ENCODE results near the gene GALP. TPM values are rescaled to one million over a fixed set of nuclear protein-coding genes. Genes with fewer than 3 reads are reported as not detected.
A peak's percentile ranks its signal among the peaks of the same experiment; 100 is the strongest.

The GALP gene
- total RNA-seq, 3 donors from 2014 or later (not counting 1 experiment from before 2014, with no cell fraction given), result not detected

DNA sequence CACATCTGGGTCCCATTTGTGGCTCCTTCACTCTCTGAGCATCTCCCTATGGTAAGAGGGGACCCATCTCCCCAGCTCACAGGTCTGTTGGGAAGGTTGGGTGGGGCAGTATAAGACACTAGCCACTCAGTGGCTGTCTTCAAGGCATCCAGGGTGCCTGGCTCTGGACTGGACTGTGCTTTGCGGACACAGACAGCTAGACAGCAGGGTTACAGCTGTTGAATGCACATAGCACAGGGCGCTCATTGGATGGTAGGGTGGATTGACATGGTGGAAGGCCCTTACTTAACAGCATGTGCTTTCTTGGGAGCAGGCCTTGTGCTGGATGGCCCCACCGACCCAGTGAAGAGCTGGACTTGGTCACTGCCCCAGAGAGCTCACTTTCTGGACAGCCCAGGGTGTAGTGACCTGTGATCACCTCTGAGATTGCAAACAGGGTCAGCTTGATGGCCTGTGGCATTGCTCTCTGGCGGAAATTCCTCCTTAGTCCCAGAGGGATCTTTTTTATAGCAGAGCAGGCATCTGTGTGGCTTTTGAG lies 32.8 kb upstream of the GALP start:
- WGBS (ENCODE audit: insufficient coverage), result 94% methylated on average over 4 of the region's 4 CpGs
- intact Hi-C loops (cut with micrococcal nuclease), result no loop called here
- Mint-ChIP-seq H3K4me1 (peaks cover 27 to 40% of the 10 kb centered on the region in 2 donors), H3K27ac (peak overlapping the region; percentile 9 to 35), H3K4me3 (no peak overlapping the region), H3K27me3 (ENCODE audit: low read depth in 2 of 2) (no peaks in the 10 kb centered on the region), H3K9me3 (no peaks in the 10 kb centered on the region), H3K36me3 (no peaks in the 10 kb centered on the region)
- H3K4me3 ChIP-seq (ENCODE audit: low read length), result no peak overlapping the region
- TF ChIP-seq, protein P1, sequence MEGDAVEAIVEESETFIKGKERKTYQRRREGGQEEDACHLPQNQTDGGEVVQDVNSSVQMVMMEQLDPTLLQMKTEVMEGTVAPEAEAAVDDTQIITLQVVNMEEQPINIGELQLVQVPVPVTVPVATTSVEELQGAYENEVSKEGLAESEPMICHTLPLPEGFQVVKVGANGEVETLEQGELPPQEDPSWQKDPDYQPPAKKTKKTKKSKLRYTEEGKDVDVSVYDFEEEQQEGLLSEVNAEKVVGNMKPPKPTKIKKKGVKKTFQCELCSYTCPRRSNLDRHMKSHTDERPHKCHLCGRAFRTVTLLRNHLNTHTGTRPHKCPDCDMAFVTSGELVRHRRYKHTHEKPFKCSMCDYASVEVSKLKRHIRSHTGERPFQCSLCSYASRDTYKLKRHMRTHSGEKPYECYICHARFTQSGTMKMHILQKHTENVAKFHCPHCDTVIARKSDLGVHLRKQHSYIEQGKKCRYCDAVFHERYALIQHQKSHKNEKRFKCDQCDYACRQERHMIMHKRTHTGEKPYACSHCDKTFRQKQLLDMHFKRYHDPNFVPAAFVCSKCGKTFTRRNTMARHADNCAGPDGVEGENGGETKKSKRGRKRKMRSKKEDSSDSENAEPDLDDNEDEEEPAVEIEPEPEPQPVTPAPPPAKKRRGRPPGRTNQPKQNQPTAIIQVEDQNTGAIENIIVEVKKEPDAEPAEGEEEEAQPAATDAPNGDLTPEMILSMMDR (IDR thresholded peaks at IDR 0.05), result no peak
- peaks cover 2% of the 10 kb centered on the region for H3K36me3 ChIP-seq (ENCODE audit: control insufficient read depth, insufficient read depth, low read length)
- DNase-seq (no peak), ATAC-seq (no peak)
- H3K4me1 ChIP-seq (ENCODE audit: control insufficient read depth, insufficient read depth, low read length), result peaks cover 15% of the 10 kb centered on the region
- no peaks in the 10 kb centered on the region for H3K27me3 ChIP-seq (ENCODE audit: control insufficient read depth, insufficient read depth, low read length)
- no peak overlapping the region for H3K27ac ChIP-seq (ENCODE audit: low read length)
- H3K9me3 ChIP-seq (ENCODE audit: control insufficient read depth, insufficient read depth, low read length), result no peaks in the 10 kb centered on the region

DNA sequence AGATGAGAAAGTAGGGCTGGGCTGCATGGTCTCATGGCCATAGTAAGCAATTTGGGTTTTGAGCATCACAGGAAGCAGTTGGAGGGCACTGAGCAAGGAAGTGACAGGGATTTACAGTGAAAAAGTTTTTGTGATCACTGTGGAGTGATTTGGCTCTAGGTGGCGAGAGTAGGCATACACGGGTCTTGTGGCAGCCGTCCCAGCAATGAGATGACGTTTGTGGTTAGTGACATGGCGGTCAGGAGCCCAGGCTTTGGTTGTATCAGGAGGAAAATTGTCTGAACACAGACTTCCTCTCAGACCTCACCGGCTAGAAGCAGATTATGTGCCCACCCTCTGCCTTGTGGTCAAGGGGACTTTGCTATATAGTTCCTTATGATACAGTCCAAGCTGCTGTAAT lies 31.4 kb upstream of the GALP start:
- H3K27ac ChIP-seq (ENCODE audit: low read length), result no peak overlapping the region
- no peaks in the 10 kb centered on the region for H3K9me3 ChIP-seq (ENCODE audit: control insufficient read depth, insufficient read depth, low read length)
- no peak overlapping the region for H3K4me3 ChIP-seq (ENCODE audit: low read length)
- no peaks in the 10 kb centered on the region for H3K27me3 Mint-ChIP-seq (ENCODE audit: low read depth in 2 of 2)
- peak overlapping the region in 1 of 2 donors; percentile 70 for H3K27ac Mint-ChIP-seq
- peaks cover 2% of the 10 kb centered on the region for H3K36me3 ChIP-seq (ENCODE audit: control insufficient read depth, insufficient read depth, low read length)
- TF ChIP-seq, protein P1 (IDR thresholded peaks at IDR 0.05), result no peak
- H3K4me3 Mint-ChIP-seq, result no peak overlapping the region
- no peaks in the 10 kb centered on the region for H3K27me3 ChIP-seq (ENCODE audit: control insufficient read depth, insufficient read depth, low read length)
- no peaks in the 10 kb centered on the region for H3K36me3 Mint-ChIP-seq
- intact Hi-C loops (cut with micrococcal nuclease), result no loop called here
- peaks cover 15% of the 10 kb centered on the region for H3K4me1 ChIP-seq (ENCODE audit: control insufficient read depth, insufficient read depth, low read length)
- peaks cover 27 to 45% of the 10 kb centered on the region in 2 donors for H3K4me1 Mint-ChIP-seq
- H3K9me3 Mint-ChIP-seq, result no peaks in the 10 kb centered on the region
- DNase-seq, result no peak
- 25% methylated on average over 6 of the region's 6 CpGs for WGBS (ENCODE audit: insufficient coverage)
- ATAC-seq, result no peak

DNA sequence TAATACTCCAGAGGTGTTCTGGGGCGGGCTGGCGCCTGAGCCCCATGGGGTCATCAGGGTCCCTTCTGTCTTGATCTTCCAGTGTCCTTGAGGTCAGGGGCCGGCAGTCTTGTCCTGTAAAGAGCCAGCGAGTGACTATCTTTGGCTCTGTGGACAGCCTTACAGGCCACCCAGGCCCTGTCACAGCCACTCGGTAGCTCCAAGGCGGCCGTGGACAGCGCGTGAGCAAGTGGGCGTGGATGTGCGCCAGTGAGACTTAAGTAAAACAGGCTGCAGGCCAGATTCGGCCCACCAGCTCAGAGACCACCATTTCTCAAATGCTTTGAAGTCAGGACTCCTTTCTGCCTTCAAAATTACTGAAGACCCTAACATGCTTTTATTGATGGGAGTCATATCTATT lies 31.0 kb upstream of the GALP start:
- Mint-ChIP-seq H3K4me1 (peaks cover 24 to 42% of the 10 kb centered on the region in 2 donors), H3K4me3 (no peak overlapping the region), H3K27ac (no peak overlapping the region), H3K36me3 (no peaks in the 10 kb centered on the region), H3K9me3 (no peaks in the 10 kb centered on the region), H3K27me3 (ENCODE audit: low read depth in 2 of 2) (no peaks in the 10 kb centered on the region)
- 87% methylated on average over 12 of the region's 12 CpGs for WGBS (ENCODE audit: insufficient coverage)
- no peaks in the 10 kb centered on the region for H3K9me3 ChIP-seq (ENCODE audit: control insufficient read depth, insufficient read depth, low read length)
- peaks cover 2% of the 10 kb centered on the region for H3K36me3 ChIP-seq (ENCODE audit: control insufficient read depth, insufficient read depth, low read length)
- H3K4me3 ChIP-seq (ENCODE audit: low read length), result no peak overlapping the region
- intact Hi-C loops (cut with micrococcal nuclease), result no loop called here
- peaks cover 14% of the 10 kb centered on the region for H3K4me1 ChIP-seq (ENCODE audit: control insufficient read depth, insufficient read depth, low read length)
- DNase-seq, result no peak
- no peak overlapping the region for H3K27ac ChIP-seq (ENCODE audit: low read length)
- H3K27me3 ChIP-seq (ENCODE audit: control insufficient read depth, insufficient read depth, low read length), result no peaks in the 10 kb centered on the region
- no peak for ATAC-seq
- TF ChIP-seq, protein P1 (IDR thresholded peaks at IDR 0.05), result no peak

DNA sequence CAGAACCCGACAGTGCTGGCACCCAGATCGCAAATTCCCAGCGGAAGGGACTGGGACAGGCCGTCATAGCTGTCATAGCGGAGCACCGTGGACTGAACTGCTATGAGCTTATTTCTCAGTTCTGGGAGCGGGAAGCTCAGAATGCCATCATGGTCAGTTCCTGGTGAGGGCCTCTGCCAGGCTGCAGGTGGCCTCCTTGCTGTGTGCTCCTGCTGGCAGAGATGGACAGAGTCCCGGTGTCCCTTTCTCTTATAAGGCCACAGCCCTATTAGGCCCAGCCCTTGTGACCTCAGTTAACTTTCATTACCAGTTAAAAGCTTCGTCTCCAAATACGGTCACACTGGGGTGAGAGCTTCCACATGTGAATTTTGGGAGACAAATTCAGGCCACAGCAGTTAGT lies 30.1 kb upstream of the GALP start:
- no peak overlapping the region for H3K4me3 Mint-ChIP-seq
- Histone ChIP-seq H3K27ac (ENCODE audit: low read length) (no peak overlapping the region), H3K36me3 (ENCODE audit: control insufficient read depth, insufficient read depth, low read length) (peaks cover 2% of the 10 kb centered on the region), H3K9me3 (ENCODE audit: control insufficient read depth, insufficient read depth, low read length) (no peaks in the 10 kb centered on the region), H3K27me3 (ENCODE audit: control insufficient read depth, insufficient read depth, low read length) (no peaks in the 10 kb centered on the region), H3K4me1 (ENCODE audit: control insufficient read depth, insufficient read depth, low read length) (peaks cover 7% of the 10 kb centered on the region), H3K4me3 (ENCODE audit: low read length) (no peak overlapping the region)
- no peak for ATAC-seq
- H3K27ac Mint-ChIP-seq, result no peak overlapping the region
- intact Hi-C loops (cut with micrococcal nuclease), result no loop called here
- H3K4me1 Mint-ChIP-seq, result peaks cover 15 to 33% of the 10 kb centered on the region in 2 donors
- TF ChIP-seq, protein P1 (IDR thresholded peaks at IDR 0.05), result no peak
- no peaks in the 10 kb centered on the region for H3K9me3 Mint-ChIP-seq
- no peaks in the 10 kb centered on the region for H3K36me3 Mint-ChIP-seq
- WGBS (ENCODE audit: insufficient coverage), result 98% methylated on average over 10 of the region's 10 CpGs
- DNase-seq, result no peak
- no peaks in the 10 kb centered on the region for H3K27me3 Mint-ChIP-seq (ENCODE audit: low read depth in 2 of 2)

All from natural killer cell (primary cell).